AG10803 (cell line): ENCODE results near the gene ZYG11B.
"Not testable (repeated sequence)": the region's sequence is repeated elsewhere in the genome, so short reads cannot be mapped to it uniquely, and the experiment has no call there.

Experiments
- DNase-seq: peaks from one replicate; pipeline ENCODE4 v3.0.0; 2010; ENCODE audit warnings: low read depth
- H3K4me3 ChIP-seq: 2 replicates; pipeline ENCODE4 v1.5.1; 2011; ENCODE audit warnings: mild to moderate bottlenecking, low read length, control low read depth
- TF ChIP-seq, protein P1 (sequence below): conservative IDR thresholded peaks from 2 replicates; pipeline ENCODE4 v1.5.1; 2011; ENCODE audit warnings: mild to moderate bottlenecking, low read length, control low read depth, inconsistent platforms

The ZYG11B gene

GRCh38 chr1:52733368-52733767, 7.1 kb downstream of the ZYG11B start:
- DNase-seq: no peak
- TF ChIP-seq, protein P1, sequence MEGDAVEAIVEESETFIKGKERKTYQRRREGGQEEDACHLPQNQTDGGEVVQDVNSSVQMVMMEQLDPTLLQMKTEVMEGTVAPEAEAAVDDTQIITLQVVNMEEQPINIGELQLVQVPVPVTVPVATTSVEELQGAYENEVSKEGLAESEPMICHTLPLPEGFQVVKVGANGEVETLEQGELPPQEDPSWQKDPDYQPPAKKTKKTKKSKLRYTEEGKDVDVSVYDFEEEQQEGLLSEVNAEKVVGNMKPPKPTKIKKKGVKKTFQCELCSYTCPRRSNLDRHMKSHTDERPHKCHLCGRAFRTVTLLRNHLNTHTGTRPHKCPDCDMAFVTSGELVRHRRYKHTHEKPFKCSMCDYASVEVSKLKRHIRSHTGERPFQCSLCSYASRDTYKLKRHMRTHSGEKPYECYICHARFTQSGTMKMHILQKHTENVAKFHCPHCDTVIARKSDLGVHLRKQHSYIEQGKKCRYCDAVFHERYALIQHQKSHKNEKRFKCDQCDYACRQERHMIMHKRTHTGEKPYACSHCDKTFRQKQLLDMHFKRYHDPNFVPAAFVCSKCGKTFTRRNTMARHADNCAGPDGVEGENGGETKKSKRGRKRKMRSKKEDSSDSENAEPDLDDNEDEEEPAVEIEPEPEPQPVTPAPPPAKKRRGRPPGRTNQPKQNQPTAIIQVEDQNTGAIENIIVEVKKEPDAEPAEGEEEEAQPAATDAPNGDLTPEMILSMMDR: no peak
- H3K4me3 ChIP-seq: no peak overlapping the region

- not testable (repeated sequence) for H3K4me3 ChIP-seq, DNase-seq
These were observed 9.1 kb downstream of the ZYG11B start for GRCh38 chr1:52735371-52735770.

GRCh38 chr1:52738148-52738547, 11.9 kb downstream of the ZYG11B start:
- no peak overlapping the region for H3K4me3 ChIP-seq
- DNase-seq: no peak
- TF ChIP-seq, protein P1: no peak

GRCh38 chr1:52738893-52739292, 12.6 kb downstream of the ZYG11B start:
- TF ChIP-seq, protein P1: no peak
- DNase-seq: no peak
- H3K4me3 ChIP-seq: no peak overlapping the region

DNA sequence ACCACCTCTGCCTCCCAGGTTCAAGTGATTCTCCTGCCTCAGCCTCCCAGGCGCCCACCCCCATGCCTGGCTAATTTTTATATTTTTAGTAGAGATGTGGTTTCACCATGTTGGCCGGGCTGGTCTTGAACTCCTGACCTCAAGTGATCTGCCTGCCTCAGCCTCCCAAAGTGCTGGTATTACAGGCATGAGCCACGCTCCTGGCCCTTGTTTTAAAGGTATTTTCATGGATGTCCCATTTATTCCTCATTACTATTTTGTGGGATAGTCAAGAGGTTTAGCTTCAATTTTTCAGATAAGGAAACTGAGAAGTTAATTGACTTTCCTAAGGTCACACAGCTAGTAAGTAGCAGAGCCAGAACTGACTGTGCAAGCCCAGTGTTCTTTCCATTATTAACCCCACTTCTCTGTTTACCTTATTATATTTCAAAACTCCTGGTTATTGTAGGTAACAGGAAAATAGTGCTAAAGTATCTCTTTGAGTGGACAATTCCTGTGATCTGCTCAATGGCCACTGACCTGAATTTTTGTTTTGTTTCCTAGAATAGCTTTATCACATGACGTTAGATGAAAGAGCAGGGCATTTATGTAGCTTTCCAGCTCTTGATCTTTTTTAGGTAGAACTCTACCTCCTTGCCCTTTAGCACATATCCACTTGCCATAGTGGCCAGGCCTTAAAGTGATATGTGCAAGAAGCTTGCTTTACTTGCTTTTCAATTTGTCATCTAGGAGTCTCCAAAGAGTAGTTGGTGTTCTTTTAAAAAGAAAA, 13.6 kb downstream of the ZYG11B start:
- no peak overlapping the region for H3K4me3 ChIP-seq
- TF ChIP-seq, protein P1: no peak
- DNase-seq: no peak

DNA sequence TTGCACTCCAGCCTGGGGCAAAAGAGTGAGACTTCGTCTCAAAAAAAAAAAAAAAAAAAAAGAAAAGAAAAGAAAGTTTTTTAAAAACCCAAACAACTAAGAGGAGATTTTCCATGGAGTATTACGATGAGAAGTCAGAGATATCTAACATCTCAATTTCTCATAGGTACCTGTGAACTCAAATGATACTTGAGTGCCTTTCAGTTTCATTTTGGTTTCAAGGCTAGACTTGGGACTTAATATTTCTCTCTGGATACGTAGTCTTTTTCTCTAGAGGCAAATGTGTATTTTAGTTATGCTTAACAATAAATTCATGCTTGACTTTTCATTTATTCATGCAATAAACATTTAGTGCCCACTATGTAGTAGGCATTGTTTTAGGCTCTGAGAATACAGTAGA, 15.0 kb downstream of the ZYG11B start:
- DNase-seq: no peak
- no peak overlapping the region for H3K4me3 ChIP-seq

DNA sequence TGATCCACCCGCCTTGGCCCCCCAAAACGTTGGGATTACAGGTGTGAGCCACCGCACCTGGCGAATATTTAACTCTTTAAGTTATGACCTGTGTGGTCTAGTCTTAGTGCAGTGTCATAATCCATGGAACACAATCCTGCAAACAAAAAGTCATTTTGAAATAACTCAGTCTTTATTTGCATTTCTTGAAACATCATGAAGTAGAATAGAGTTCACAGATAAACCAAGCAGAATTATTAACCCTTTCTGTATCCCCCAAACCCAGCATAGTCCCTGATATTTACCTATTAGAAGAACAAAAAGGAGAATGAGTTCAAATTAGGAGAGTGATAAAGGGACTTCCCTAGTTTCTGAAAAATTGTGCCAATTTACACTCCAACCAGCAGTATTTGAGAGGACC, 19.9 kb downstream of the ZYG11B start:
- H3K4me3 ChIP-seq: no peak overlapping the region
- TF ChIP-seq, protein P1: no peak
- no peak for DNase-seq

More for the DNA sequence above, 15.0 kb downstream of the ZYG11B start:
- TF ChIP-seq, protein P1: no peak
